Thyroid gland (tissue), 4 donors: ENCODE results near the gene ADAMTS17.
"Not testable (repeated sequence)": the region's sequence is repeated elsewhere in the genome, so short reads cannot be mapped to it uniquely, and the experiment has no call there.

Experiments used
- POLR2A ChIP-seq, 2 donors: fragments of 450-650 bp; IDR thresholded peaks; one replicate each; pipeline ENCODE4 v1.6.1; 2017; ENCODE audit warnings: antibody characterized with exemption in 2 of 2, mild to moderate bottlenecking in 2 of 2, moderate library complexity in 1 of 2
- TF ChIP-seq, protein P1 (sequence below), 6 experiments: fragments of 200-600 bp in 3 of 6; fragments of 450-650 bp in 3 of 6; sonication (generic) in 3 of 6; IDR thresholded peaks; one replicate each; pipeline ENCODE4 v1.5.1; 2016 to 2019; ENCODE audit warnings: antibody characterized with exemption in 6 of 6, mild to moderate bottlenecking in 2 of 6, inconsistent platforms in 1 of 6, moderate library complexity in 1 of 6

GRCh38 chr15:100066521-100067280, 275.1 kb downstream of the ADAMTS17 start:
- TF ChIP-seq, protein P1, sequence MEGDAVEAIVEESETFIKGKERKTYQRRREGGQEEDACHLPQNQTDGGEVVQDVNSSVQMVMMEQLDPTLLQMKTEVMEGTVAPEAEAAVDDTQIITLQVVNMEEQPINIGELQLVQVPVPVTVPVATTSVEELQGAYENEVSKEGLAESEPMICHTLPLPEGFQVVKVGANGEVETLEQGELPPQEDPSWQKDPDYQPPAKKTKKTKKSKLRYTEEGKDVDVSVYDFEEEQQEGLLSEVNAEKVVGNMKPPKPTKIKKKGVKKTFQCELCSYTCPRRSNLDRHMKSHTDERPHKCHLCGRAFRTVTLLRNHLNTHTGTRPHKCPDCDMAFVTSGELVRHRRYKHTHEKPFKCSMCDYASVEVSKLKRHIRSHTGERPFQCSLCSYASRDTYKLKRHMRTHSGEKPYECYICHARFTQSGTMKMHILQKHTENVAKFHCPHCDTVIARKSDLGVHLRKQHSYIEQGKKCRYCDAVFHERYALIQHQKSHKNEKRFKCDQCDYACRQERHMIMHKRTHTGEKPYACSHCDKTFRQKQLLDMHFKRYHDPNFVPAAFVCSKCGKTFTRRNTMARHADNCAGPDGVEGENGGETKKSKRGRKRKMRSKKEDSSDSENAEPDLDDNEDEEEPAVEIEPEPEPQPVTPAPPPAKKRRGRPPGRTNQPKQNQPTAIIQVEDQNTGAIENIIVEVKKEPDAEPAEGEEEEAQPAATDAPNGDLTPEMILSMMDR (IDR thresholded peaks at IDR 0.05), result not testable (repeated sequence)
- TF ChIP-seq POLR2A (IDR thresholded peaks at IDR 0.05), result not testable (repeated sequence)
